Ramos (cell line): ENCODE results near the gene MYOM3.

Experiments used
- in situ Hi-C: fragments of 300-500 bp; cut with MboI; formaldehyde crosslinking; loops from one replicate; pipeline ENCODE4 v1.14.3; 2022; ENCODE audit warnings: low sequenced_read_pairs; ENCODE audit not compliant: unreplicated experiment

Gene MYOM3

GRCh38 chr1:24118410-24119242, 6.7 kb upstream of the MYOM3 start:
- in situ Hi-C loops = no loop called here

- in situ Hi-C loops = no loop called here
Measured at GRCh38 chr1:24117722-24118409, 5.9 kb upstream of the MYOM3 start.

- in situ Hi-C loops = no loop called here
Measured at GRCh38 chr1:24117132-24117531, 5.2 kb upstream of the MYOM3 start.

- in situ Hi-C loops = no loop called here
Measured at GRCh38 chr1:24114753-24115152, 2.8 kb upstream of the MYOM3 start.

- in situ Hi-C loops = no loop called here
Measured at GRCh38 chr1:24113641-24114033, 1.7 kb upstream of the MYOM3 start.

GRCh38 chr1:24111262-24111995, 506 bp downstream of the MYOM3 start:
- in situ Hi-C loops = no loop called here

- in situ Hi-C loops = no loop called here
Measured at GRCh38 chr1:24110642-24111261, 1.2 kb downstream of the MYOM3 start.

- in situ Hi-C loops = no loop called here
Measured at GRCh38 chr1:24109686-24110475, 2.1 kb downstream of the MYOM3 start.

- in situ Hi-C loops = no loop called here
Measured at GRCh38 chr1:24109166-24109483, 2.8 kb downstream of the MYOM3 start.

- in situ Hi-C loops = no loop called here
Measured at GRCh38 chr1:24108334-24109165, 3.4 kb downstream of the MYOM3 start.

- in situ Hi-C loops = no loop called here
Measured at GRCh38 chr1:24107462-24108138, 4.3 kb downstream of the MYOM3 start.

- in situ Hi-C loops = no loop called here
Measured at GRCh38 chr1:24105368-24106160, 6.4 kb downstream of the MYOM3 start.

GRCh38 chr1:24104854-24105253, 7.1 kb downstream of the MYOM3 start:
- in situ Hi-C loops = no loop called here

- in situ Hi-C loops = no loop called here
Measured at GRCh38 chr1:24103879-24104278, 8.1 kb downstream of the MYOM3 start.

- in situ Hi-C loops = no loop called here
Measured at GRCh38 chr1:24103408-24103807, 8.5 kb downstream of the MYOM3 start.

- in situ Hi-C loops = no loop called here
Measured at GRCh38 chr1:24102961-24103360, 9.0 kb downstream of the MYOM3 start.

GRCh38 chr1:24101796-24102586, 9.9 kb downstream of the MYOM3 start:
- in situ Hi-C loops = no loop called here
